GM12878 (cell line): ENCODE data around the gene NOVA1.

ENCODE experiments used
- IKZF1 ChIP-seq: fragments of 450-650 bp; conservative IDR thresholded peaks from 2 replicates; pipeline ENCODE4 v1.6.1; 2017; ENCODE audit warnings: antibody characterized with exemption, mild to moderate bottlenecking
- POLR2AphosphoS5 ChIP-seq: IDR thresholded peaks from 2 replicates; pipeline ENCODE4 v1.6.1; 2011; ENCODE audit warnings: mild to moderate bottlenecking, low read length, inconsistent platforms

DNA sequence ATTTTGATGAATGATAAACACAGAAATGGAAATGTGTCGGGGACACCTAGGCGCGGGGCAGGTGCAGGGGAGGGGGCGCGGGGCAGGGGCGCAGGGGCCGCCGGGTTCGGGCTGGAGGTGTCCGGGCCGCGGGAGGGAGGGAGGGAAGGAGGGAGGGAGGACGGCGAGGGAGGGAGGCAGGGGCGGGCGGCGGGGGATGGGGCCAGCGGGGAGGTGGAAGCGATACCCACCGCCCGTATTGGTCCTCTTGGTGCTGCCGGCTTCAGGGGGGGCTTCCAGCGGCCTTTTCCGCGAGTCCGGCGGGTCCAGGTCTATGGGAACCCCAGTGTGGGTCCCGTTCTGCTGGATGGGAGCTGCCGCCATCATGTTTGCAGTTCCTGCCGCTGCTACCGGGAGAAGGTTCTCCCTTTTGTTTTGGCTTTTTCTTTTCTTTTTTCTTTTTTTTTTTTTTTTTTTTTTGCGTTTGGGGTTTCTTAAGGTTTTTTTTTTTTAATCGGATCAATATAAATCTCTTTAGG lies 703 bp downstream of the NOVA1 start:
- TF ChIP-seq POLR2AphosphoS5 (no peak), IKZF1 (no peak)
